Esophagus muscularis mucosa (tissue), 3 donors: ENCODE measurements around the gene GTF2B.

Experiments
- EP300 ChIP-seq: sonication (generic); formaldehyde crosslinking; IDR thresholded peaks from one replicate; pipeline ENCODE4 v1.6.1; 2017; ENCODE audit warnings: antibody characterized with exemption
- TF ChIP-seq, protein P1 (sequence below), 3 experiments: fragments of 200-600 bp in 2 of 3; fragments of 450-650 bp in 1 of 3; sonication (generic) in 2 of 3; IDR thresholded peaks; one replicate each; pipeline ENCODE4 v1.5.1; 2017 to 2019; ENCODE audit warnings: antibody characterized with exemption in 3 of 3, mild to moderate bottlenecking in 2 of 3, moderate library complexity in 1 of 3

- TF ChIP-seq, protein P1, sequence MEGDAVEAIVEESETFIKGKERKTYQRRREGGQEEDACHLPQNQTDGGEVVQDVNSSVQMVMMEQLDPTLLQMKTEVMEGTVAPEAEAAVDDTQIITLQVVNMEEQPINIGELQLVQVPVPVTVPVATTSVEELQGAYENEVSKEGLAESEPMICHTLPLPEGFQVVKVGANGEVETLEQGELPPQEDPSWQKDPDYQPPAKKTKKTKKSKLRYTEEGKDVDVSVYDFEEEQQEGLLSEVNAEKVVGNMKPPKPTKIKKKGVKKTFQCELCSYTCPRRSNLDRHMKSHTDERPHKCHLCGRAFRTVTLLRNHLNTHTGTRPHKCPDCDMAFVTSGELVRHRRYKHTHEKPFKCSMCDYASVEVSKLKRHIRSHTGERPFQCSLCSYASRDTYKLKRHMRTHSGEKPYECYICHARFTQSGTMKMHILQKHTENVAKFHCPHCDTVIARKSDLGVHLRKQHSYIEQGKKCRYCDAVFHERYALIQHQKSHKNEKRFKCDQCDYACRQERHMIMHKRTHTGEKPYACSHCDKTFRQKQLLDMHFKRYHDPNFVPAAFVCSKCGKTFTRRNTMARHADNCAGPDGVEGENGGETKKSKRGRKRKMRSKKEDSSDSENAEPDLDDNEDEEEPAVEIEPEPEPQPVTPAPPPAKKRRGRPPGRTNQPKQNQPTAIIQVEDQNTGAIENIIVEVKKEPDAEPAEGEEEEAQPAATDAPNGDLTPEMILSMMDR (IDR thresholded peaks at IDR 0.05): no peak
- TF ChIP-seq EP300: no peak
Measured at GRCh38 chr1:88920845-88921244, 29.5 kb upstream of the GTF2B start.
